ENCODE measurements around the gene TXNDC5.

TXNDC5 gene

DNA sequence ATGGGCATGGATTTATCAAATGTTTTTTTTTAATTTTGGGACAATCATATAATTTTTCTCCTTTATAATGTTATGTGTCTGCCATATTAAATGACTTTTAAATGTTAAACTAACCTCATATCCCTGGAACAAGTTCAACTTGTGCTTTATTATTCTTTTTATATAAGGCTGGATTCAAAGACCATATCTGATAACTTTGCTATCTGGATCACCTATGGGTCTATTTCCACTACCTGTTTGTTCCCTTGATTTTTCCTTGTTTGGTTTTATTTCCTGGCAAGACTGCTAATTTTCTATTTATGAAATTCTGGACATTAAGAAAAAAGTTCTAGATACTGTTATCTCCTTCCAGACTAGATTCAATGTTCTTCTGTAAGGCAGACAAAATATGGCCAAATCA is 58.8 kb downstream of the TXNDC5 start:
- no peak for DNase-seq (ENCODE audit: low read depth)

DNA sequence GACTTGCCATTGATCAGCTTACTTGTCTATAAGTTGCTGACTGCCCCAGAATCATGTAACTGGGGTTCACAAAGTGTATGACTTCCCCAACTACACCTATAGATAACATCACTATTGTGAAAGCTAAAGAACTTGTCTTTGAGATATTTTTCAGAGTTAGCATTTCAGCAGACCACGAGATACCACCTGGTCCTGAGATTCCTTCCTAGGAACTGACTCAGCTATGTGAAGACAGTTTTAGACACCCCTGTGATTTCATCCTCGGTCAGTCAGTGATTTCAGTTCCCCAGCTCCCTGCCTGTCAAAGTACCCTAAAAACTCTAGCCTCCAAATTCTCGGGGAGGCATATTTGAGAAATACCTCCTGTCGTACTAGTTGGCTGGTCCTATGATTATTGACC is 62.4 kb downstream of the TXNDC5 start:
- no peak for DNase-seq (ENCODE audit: low read depth)

DNA sequence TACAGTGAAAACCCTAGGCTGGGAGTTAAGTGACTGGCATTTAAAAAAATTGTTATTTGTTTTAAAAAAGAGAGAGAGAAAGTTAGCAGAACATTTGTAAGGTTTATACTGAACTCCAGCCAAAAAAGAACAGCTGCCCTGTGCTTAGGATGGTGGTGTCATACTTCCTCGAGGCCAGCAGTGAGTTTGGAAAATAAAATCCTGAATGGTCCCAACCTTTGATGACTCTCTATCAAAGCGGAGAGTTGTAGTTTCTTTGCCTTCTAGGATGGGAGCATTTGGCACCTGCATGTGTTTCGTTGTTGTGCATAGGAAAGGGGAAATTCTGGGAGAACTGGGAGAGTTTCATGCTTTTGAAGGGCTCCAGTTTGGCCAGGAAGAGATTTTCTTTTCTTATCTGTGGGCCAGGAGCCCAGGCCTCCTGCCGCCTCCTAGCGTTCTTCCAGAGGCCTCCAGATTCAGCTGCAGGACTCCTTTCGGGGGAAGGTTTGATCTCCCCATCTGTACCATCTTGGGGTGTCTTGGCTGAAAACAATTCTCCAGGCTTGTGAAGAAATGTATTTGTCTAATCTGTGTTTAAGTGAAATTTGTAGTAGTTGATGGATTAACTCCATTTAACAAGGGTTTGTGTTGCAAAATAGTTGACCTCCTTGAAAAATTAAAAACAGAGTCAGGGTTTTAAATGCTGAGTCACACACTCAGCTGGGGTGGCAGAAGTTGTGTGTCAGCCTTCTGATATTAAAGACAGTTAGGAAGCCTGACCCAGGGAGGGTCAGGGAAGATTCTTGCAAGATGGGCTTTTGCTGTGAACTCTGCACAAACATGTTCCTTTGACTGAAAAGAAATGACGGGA is 63.4 kb downstream of the TXNDC5 start:
- no peak for DNase-seq (ENCODE audit: low read depth)

DNA sequence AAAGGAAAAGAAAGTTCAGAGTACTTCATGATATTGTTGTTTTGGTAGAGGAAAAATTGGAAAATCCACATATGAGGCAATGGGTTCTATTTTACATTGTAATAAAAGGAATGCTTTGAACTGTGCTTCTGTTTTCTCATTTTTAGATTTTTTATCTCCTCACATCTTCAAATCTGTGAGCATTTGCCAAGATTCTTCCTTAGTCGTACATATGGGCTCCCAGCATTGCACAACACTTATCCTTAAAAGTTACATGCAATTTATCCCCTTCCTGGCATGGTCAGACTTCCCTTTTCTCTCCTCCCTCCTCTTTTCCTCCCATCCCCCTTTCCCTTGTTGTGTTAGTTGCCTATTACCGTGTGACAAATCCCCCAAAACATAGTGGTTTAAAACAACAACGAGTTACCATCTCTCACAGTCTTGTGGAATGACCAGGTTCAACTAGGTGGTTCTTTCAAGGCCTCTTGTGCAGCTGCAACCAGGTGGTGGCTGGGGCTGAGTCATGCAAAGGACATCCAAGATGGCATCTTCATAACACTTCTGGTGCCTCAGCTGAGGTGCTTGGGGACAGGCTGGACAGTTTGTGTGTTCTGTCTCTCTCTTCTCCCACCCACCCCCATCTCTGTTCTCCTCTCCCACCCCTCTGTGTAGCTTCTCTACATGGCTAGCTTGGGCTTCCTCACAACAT is 68.7 kb downstream of the TXNDC5 start:
- DNase-seq (ENCODE audit: low read depth): no peak

DNA sequence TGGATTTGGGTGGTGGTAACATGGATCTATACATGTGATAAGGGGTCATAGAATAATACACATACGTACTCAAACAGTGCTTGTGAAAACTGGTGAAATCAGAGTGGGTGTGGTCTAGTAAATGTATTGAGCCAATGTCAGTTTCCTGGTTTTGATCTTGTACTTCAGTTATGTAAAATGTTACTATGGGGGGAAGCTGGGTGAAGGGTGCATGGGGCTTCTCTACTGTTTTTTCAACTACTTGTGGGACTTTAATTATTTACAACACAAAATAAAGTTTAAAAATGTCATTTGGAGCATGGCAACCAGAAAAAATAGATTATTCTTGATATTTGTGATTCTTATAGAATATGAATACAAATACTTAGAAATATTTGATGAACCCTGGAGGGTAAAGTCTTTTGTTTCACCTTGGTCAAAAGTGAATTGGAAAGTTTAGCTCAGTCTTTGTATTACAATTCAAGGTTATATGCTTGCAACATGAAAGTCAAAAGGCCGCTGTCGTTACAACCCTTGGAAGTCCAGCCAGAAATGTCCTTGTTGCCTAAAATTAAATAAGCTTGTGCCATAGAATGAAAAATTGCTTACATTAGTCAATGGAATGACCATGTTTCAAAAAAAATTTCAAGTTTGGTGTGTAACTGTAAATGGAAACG is 74.1 kb downstream of the TXNDC5 start:
- DNase-seq (ENCODE audit: low read depth): no peak

DNA sequence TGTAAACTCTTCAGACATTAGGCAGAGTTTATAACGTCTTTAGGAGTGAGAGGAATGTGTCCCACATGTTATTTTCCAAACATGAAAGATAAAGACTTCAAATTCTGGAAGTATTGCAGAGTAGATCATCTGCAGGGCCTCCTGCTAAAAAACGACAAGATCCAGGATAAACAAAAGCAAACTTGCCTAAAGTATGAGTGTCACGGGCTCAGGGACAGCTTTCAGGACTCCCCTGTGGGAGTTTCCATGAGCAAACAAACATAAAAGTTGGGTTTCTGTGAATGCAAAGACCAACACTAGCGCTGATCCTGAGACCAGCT is 76.9 kb downstream of the TXNDC5 start:
- no peak for DNase-seq (ENCODE audit: low read depth)

DNA sequence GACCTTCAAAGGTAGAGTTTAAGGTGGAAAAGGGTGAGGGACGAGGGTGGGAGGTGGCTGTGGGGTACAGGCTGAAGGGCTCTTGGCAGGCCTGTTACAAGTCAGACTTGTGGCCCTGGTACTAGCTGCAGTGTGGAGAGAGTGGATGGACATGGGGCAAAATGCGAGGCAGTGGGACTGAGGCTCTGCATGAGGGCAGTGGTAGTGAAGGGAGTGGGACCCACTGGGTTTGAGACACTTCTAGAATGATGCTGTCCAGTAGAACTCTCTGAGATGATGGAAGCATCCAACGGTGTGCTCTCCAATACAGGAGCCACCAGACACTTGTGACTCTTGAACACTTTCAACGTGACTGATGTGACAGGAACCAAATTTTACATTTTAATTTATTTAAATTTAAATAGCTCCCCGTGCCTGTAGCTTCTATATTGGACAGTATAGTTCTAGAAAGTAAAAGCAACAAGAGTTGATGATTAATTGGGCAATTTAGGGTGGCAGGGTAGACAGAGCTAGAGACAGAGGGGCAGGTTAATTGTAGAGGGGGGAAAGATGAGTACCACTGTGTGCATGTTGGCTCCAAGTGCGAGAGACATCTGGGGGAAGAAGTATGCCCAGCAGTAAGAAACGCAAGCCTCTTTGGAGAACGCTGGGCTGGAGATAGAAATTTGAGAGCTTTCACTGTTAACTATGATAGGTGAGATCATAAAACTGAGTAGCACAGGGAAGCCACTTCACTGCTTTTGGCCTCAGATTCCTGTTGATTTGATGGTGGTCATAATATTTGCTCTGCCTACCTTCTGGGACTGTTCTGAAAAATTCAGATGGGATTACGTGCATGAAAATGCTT is 77.5 kb downstream of the TXNDC5 start:
- no peak for DNase-seq (ENCODE audit: low read depth)

Measured in CMK (cell line).